Esophagus muscularis mucosa (tissue), 4 donors: ENCODE measurements around the gene CTXN3. TPM values are rescaled to one million over a fixed set of nuclear protein-coding genes. Genes with fewer than 3 reads are reported as not detected.
"Not testable (repeated sequence)": the region's sequence is repeated elsewhere in the genome, so short reads cannot be mapped to it uniquely, and the experiment has no call there.

Experiments
- DNase-seq: peaks from one replicate; pipeline ENCODE4 v3.0.0-alpha.2; 2017; ENCODE audit errors: extremely low spot score
- H3K27ac ChIP-seq, 4 donors: fragments of 200-600 bp; sonication (generic); replicated peaks in 1 of 4; 1 replicate in 3 of 4; 2 replicates in 1 of 4; pipeline ENCODE4 v1.5.1; 2016 to 2019; ENCODE audit warnings: mild to moderate bottlenecking in 1 of 4
- H3K27me3 ChIP-seq, 4 donors: fragments of 200-600 bp; sonication (generic); one replicate each; pipeline versions ENCODE4 v1.5.1 to v1.6.0; 2016 to 2019
- H3K36me3 ChIP-seq, 4 donors: fragments of 200-600 bp; sonication (generic); one replicate each; pipeline ENCODE4 v1.5.1; 2016 to 2019
- H3K4me1 ChIP-seq, 4 donors: fragments of 200-600 bp; sonication (generic); one replicate each; pipeline ENCODE4 v1.5.1; 2016 to 2019
- H3K4me3 ChIP-seq, 4 donors: fragments of 200-600 bp; sonication (generic); 1 replicate in 2 of 4; 2 replicates in 2 of 4; pipeline ENCODE4 v1.5.1; 2016 to 2019; ENCODE audit warnings: mild to moderate bottlenecking in 4 of 4, moderate library complexity in 1 of 4
- H3K9me3 ChIP-seq, 4 donors: fragments of 200-600 bp; sonication (generic); 1 replicate in 3 of 4; 2 replicates in 1 of 4; pipeline ENCODE4 v1.5.1; 2016 to 2019
- CTCF ChIP-seq, 3 experiments: fragments of 200-600 bp in 2 of 3; fragments of 450-650 bp in 1 of 3; sonication (generic) in 2 of 3; IDR thresholded peaks; one replicate each; pipeline ENCODE4 v1.5.1; 2017 to 2019; ENCODE audit warnings: antibody characterized with exemption in 3 of 3, mild to moderate bottlenecking in 2 of 3, moderate library complexity in 1 of 3
- EP300 ChIP-seq: sonication (generic); formaldehyde crosslinking; IDR thresholded peaks from one replicate; pipeline ENCODE4 v1.6.1; 2017; ENCODE audit warnings: antibody characterized with exemption
- POLR2A ChIP-seq: fragments of 450-650 bp; IDR thresholded peaks from one replicate; pipeline ENCODE4 v1.6.1; 2017; ENCODE audit warnings: antibody characterized with exemption, moderate library complexity, mild to moderate bottlenecking, low read depth
- POLR2AphosphoS5 ChIP-seq, 2 donors: sonication (generic); formaldehyde crosslinking; IDR thresholded peaks; one replicate each; pipeline ENCODE4 v1.6.1; 2017; ENCODE audit warnings: antibody characterized with exemption in 2 of 2
- WGBS: methylation state at CpG from one replicate; pipeline ENCODE4 v1.1.5; 2018; 5-methylcytosine and 5-hydroxymethylcytosine counted together
- intact Hi-C: fragments of 100-400 bp; cut with DNase I; formaldehyde crosslinking; loops from one replicate; pipeline ENCODE4 v1.15.1; 2023
- total RNA-seq, 4 donors: library from RNA; depleted of rRNA; stranded (reverse); fragments of >200 nt; gene quantifications; one replicate each; pipeline versions ENCODE4 v1.1.0 to v1.2.1, GENCODE V29; 2016

CTXN3 gene
- total RNA-seq, 4 donors from 2014 or later: not detected

- Histone ChIP-seq H3K9me3 (no peaks in the 10 kb centered on the region), H3K36me3 (no peaks in the 10 kb centered on the region), H3K4me3 (no peak overlapping the region), H3K27me3 (no peaks in the 10 kb centered on the region), H3K4me1 (peaks cover 0 to 78% (median 66%) of the 10 kb centered on the region in 4 donors), H3K27ac (peak overlapping the region; percentile 69 to 72 (median 70))
- no peak for TF ChIP-seq POLR2A
- no peak for DNase-seq
- intact Hi-C loops: no loop called here
- WGBS: 37% methylated on average over 3 of the region's 3 CpGs
Observed at GRCh38 chr5:127667926-127668325, 19.0 kb downstream of the CTXN3 start.

- Histone ChIP-seq H3K4me3 (no peak overlapping the region), H3K9me3 (no peaks in the 10 kb centered on the region), H3K4me1 (peaks cover 0 to 60% (median 52%) of the 10 kb centered on the region in 4 donors), H3K27ac (peak overlapping the region; percentile 49 to 56 (median 52)), H3K27me3 (no peaks in the 10 kb centered on the region), H3K36me3 (no peaks in the 10 kb centered on the region)
- 74% methylated on average over 6 of the region's 6 CpGs for WGBS
- TF ChIP-seq EP300: no peak
- TF ChIP-seq POLR2AphosphoS5 (IDR thresholded peaks at IDR 0.05): no peak
- TF ChIP-seq CTCF (IDR thresholded peaks at IDR 0.05): no peak
- no peak for TF ChIP-seq POLR2A
- no peak for DNase-seq
- intact Hi-C loops: no loop called here
Observed at GRCh38 chr5:127671218-127671617, 22.3 kb downstream of the CTXN3 start.

GRCh38 chr5:127673117-127673800 is 24.4 kb downstream of the CTXN3 start:
- Histone ChIP-seq H3K9me3 (no peaks in the 10 kb centered on the region), H3K36me3 (no peaks in the 10 kb centered on the region), H3K4me1 (peaks cover 0 to 42% (median 32%) of the 10 kb centered on the region in 4 donors), H3K27me3 (no peaks in the 10 kb centered on the region), H3K4me3 (no peak overlapping the region), H3K27ac (peak overlapping the region in 2 of 4 donors; percentile 10 to 45)
- WGBS: 63% methylated on average over 2 of the region's 2 CpGs
- DNase-seq: no peak
- TF ChIP-seq POLR2AphosphoS5 (IDR thresholded peaks at IDR 0.05) (no peak), EP300 (no peak), POLR2A (no peak), CTCF (IDR thresholded peaks at IDR 0.05) (no peak)
- intact Hi-C loops: no loop called here

DNA sequence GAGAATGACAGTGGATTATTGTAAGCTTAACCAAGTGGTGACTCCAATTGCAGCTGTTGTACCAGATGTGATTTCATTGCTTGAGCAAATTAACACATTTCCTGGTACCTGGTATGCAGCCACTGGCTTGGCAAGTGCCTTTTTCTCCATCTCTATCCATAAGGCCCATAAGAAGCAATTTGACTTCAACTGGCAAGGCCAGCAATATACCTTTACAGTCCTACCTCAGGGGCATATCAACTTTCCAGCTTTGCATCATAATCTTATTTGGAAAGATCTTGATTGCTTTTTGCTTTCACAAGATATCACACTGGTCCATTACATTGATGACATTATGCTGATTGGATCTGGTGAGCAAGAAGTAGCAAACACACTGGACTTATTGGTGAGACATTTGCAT is 28.1 kb downstream of the CTXN3 start:
- H3K27ac ChIP-seq, intact Hi-C loops, H3K27me3 ChIP-seq, H3K9me3 ChIP-seq, H3K4me3 ChIP-seq, H3K36me3 ChIP-seq, DNase-seq: not testable (repeated sequence)
- H3K4me1 ChIP-seq: peaks cover 0 to 15% (median 12%) of the 10 kb centered on the region in 4 donors

DNA sequence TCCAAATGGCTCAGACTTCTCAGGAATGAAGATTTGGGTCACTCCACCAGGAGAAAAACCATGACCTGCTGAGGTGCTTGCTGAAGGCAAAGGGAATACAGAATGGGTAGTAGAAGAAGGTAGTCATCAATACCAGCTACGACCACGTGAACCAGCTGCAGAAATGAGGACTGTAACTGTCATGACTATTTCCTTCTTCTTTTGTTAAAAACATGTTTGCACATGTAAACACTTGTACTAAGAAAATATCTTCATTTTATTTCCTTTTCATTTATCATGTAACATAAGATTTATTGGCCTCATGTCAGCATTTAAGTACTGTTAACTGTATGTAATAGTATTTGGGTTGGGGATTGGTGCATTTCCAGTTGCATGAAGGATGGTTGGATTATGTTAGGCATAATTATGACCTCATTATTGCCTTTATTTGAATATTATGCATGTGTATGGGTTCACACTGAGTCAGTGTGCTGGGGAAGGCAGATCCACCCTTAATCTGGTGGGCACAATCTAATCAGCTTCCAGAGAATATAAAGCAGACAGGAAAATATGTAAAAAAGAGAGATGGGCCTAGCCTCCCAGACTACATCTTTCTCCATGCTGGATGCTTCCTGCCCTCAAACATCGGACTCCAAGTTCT is 30.9 kb downstream of the CTXN3 start:
- H3K36me3 ChIP-seq, H3K27ac ChIP-seq, H3K4me3 ChIP-seq, H3K27me3 ChIP-seq, DNase-seq, H3K9me3 ChIP-seq, intact Hi-C loops, H3K4me1 ChIP-seq: not testable (repeated sequence)
- 77% methylated on average over 3 of the region's 3 CpGs for WGBS

DNA sequence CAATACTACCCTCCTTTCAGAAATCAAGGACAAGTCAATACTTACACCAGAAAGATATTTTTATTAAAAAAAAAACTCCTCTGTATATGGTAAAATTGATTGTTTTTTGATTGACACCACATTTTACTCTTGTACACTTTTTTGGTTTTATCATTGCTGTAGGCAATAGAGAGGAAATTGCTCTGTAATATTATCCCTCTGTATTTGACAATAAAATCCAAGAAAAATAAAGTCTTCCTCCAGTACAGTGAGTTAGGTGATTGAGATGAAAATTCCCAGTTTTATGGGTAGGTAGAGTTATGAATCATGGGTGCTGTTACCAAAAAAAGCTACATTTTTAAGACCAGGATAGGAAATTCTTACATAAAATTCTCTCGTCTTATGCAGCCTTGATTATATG is 31.7 kb downstream of the CTXN3 start:
- H3K36me3 ChIP-seq: no peaks in the 10 kb centered on the region
- H3K27ac ChIP-seq: no peak overlapping the region
- H3K27me3 ChIP-seq: no peaks in the 10 kb centered on the region
- DNase-seq: no peak
- 87% methylated on average over 1 of the region's 1 CpG for WGBS
- peaks cover 4 to 8% (median 7%) of the 10 kb centered on the region in 4 donors for H3K4me1 ChIP-seq
- TF ChIP-seq POLR2AphosphoS5 (IDR thresholded peaks at IDR 0.05) (no peak), CTCF (IDR thresholded peaks at IDR 0.05) (no peak), POLR2A (no peak), EP300 (no peak)
- intact Hi-C loops: no loop called here
- no peaks in the 10 kb centered on the region for H3K9me3 ChIP-seq
- H3K4me3 ChIP-seq: no peak overlapping the region
